Measurements from ENCODE around the gene MINDY4.

MINDY4 gene

DNA sequence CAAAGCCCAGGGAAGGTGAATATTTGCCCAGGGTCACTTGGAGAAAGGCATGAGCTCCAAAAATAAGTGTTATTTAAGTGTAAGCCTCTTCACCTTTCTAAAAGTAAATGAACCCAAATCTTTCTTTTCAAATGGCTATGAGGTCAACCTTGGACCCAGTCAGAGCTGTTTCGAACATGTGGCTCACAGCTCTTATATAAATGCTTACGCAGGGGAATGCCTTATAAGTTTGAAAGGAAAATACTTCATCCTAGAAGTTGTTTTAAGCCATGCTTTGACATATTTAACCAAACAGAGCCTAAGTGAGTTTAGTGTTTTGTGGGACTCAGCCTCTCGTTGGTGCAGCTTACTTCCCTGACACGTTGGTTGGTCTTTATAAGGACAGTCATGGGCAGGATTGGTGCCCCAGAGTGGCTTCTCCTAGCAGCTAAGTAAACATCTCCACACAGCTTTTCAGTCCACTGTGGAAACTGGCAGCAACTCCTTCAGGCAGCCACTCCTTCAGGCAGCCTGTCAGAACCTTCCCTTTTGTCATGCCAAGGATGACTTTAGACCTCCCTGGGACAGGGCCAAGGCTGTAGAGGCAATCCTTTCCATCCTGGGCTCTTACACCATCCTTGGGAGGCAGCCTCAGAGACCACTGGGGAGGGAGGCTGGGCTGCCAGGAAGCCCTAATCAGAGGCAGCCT is 43.6 kb downstream of the MINDY4 start:
- TF ChIP-seq EP300 (IDR thresholded peaks at IDR 0.05; ENCODE audit: borderline replicate concordance): no peak
- no peak for TF ChIP-seq TAF1 (IDR thresholded peaks at IDR 0.05; ENCODE audit: low read depth)
- no peak for TF ChIP-seq RAD21 (IDR thresholded peaks at IDR 0.05; ENCODE audit: low read depth)
- no peak for TF ChIP-seq FOXM1 (IDR thresholded peaks at IDR 0.05; ENCODE audit: borderline replicate concordance, low read depth)
- no peak for TF ChIP-seq TEAD4 (IDR thresholded peaks at IDR 0.05)
- no peak for TF ChIP-seq CREB1 (IDR thresholded peaks at IDR 0.05; ENCODE audit: low read depth)
- TF ChIP-seq EGR1 (IDR thresholded peaks at IDR 0.05): no peak
- TF ChIP-seq CEBPB (IDR thresholded peaks at IDR 0.05): no peak
- TF ChIP-seq ZBTB7A (IDR thresholded peaks at IDR 0.05; ENCODE audit: low read depth): no peak
- TF ChIP-seq, protein P1, sequence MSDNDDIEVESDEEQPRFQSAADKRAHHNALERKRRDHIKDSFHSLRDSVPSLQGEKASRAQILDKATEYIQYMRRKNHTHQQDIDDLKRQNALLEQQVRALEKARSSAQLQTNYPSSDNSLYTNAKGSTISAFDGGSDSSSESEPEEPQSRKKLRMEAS (IDR thresholded peaks at IDR 0.05): no peak
- no peak for TF ChIP-seq NFIC (IDR thresholded peaks at IDR 0.05)
- TF ChIP-seq YY1 (IDR thresholded peaks at IDR 0.05; ENCODE audit: low read depth): no peak
- TF ChIP-seq, protein P2, sequence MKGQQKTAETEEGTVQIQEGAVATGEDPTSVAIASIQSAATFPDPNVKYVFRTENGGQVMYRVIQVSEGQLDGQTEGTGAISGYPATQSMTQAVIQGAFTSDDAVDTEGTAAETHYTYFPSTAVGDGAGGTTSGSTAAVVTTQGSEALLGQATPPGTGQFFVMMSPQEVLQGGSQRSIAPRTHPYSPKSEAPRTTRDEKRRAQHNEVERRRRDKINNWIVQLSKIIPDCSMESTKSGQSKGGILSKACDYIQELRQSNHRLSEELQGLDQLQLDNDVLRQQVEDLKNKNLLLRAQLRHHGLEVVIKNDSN (IDR thresholded peaks at IDR 0.05): no peak
- TF ChIP-seq, protein P3, sequence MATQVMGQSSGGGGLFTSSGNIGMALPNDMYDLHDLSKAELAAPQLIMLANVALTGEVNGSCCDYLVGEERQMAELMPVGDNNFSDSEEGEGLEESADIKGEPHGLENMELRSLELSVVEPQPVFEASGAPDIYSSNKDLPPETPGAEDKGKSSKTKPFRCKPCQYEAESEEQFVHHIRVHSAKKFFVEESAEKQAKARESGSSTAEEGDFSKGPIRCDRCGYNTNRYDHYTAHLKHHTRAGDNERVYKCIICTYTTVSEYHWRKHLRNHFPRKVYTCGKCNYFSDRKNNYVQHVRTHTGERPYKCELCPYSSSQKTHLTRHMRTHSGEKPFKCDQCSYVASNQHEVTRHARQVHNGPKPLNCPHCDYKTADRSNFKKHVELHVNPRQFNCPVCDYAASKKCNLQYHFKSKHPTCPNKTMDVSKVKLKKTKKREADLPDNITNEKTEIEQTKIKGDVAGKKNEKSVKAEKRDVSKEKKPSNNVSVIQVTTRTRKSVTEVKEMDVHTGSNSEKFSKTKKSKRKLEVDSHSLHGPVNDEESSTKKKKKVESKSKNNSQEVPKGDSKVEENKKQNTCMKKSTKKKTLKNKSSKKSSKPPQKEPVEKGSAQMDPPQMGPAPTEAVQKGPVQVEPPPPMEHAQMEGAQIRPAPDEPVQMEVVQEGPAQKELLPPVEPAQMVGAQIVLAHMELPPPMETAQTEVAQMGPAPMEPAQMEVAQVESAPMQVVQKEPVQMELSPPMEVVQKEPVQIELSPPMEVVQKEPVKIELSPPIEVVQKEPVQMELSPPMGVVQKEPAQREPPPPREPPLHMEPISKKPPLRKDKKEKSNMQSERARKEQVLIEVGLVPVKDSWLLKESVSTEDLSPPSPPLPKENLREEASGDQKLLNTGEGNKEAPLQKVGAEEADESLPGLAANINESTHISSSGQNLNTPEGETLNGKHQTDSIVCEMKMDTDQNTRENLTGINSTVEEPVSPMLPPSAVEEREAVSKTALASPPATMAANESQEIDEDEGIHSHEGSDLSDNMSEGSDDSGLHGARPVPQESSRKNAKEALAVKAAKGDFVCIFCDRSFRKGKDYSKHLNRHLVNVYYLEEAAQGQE (IDR thresholded peaks at IDR 0.05; ENCODE audit: low read depth): no peak
- no peak for TF ChIP-seq TCF12 (IDR thresholded peaks at IDR 0.05; ENCODE audit: low read depth)

DNA sequence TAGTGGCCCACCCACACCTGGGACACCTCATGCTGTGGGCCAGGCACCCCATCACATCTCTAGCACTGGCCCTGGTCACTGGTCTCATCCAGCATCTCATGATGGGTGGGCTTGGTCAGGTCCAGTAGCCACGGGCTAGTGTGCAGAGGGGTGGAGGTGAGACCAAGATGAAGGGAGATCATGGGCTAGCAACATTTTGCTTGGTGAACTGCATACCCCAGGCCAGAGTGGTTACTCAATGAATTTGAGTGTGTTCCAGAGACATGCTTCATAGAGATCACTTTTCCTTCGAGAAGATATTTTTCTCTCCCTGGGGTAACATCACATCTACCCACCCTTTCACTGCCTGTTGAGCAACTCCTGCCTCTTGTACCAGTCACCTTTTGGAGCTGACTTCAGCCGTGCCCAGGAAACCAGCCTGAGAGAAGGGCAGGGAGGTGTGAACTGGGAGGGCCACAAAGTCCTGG is 44.2 kb downstream of the MINDY4 start:
- TF ChIP-seq CEBPB (IDR thresholded peaks at IDR 0.05) (no peak), NFIC (IDR thresholded peaks at IDR 0.05) (no peak), YY1 (IDR thresholded peaks at IDR 0.05; ENCODE audit: low read depth) (no peak), FOXM1 (IDR thresholded peaks at IDR 0.05; ENCODE audit: borderline replicate concordance, low read depth) (no peak), ZBTB7A (IDR thresholded peaks at IDR 0.05; ENCODE audit: low read depth) (no peak), EP300 (IDR thresholded peaks at IDR 0.05; ENCODE audit: borderline replicate concordance) (no peak), TCF12 (IDR thresholded peaks at IDR 0.05; ENCODE audit: low read depth) (no peak)

DNA sequence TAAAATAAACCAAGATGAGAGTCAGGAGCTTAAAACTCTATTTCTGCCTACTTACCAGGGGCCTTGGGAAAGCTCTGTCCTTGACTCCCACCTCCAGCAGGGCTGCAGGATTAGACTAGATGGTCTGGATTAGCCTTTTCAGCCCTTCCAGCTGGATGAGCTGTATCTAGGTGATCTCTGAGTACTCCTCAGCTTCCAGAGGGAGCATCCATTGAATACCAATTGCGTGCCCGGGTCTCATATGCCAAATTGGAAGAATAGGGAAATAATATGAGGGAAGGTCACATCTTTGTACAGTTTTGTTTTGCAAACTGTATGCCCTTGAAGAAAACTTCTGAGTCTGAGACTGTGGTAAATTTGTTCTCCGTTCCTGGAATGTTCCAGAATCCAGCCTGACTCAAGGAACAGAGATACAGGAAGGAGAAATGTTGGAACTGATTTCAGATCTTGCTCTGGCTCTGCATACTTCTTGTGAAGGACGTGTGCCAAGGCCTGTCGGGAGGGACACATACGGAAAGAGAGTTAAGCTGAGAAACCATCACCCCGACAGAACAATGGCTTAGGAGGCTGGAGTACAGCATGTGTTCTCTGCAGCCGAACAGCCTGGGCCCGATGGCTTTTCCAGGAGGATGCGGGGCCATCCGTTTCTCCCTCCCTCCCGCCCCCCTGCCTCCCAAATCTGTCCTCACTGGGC is 44.9 kb downstream of the MINDY4 start:
- TF ChIP-seq CREB1 (IDR thresholded peaks at IDR 0.05; ENCODE audit: low read depth) (no peak), NFIC (IDR thresholded peaks at IDR 0.05) (no peak), CEBPB (IDR thresholded peaks at IDR 0.05) (no peak), ZBTB7A (IDR thresholded peaks at IDR 0.05; ENCODE audit: low read depth) (no peak), FOXM1 (IDR thresholded peaks at IDR 0.05; ENCODE audit: borderline replicate concordance, low read depth) (no peak), YY1 (IDR thresholded peaks at IDR 0.05; ENCODE audit: low read depth) (no peak), EP300 (IDR thresholded peaks at IDR 0.05; ENCODE audit: borderline replicate concordance) (no peak), TAF1 (IDR thresholded peaks at IDR 0.05; ENCODE audit: low read depth) (no peak), EGR1 (IDR thresholded peaks at IDR 0.05) (no peak), RAD21 (IDR thresholded peaks at IDR 0.05; ENCODE audit: low read depth) (no peak)

DNA sequence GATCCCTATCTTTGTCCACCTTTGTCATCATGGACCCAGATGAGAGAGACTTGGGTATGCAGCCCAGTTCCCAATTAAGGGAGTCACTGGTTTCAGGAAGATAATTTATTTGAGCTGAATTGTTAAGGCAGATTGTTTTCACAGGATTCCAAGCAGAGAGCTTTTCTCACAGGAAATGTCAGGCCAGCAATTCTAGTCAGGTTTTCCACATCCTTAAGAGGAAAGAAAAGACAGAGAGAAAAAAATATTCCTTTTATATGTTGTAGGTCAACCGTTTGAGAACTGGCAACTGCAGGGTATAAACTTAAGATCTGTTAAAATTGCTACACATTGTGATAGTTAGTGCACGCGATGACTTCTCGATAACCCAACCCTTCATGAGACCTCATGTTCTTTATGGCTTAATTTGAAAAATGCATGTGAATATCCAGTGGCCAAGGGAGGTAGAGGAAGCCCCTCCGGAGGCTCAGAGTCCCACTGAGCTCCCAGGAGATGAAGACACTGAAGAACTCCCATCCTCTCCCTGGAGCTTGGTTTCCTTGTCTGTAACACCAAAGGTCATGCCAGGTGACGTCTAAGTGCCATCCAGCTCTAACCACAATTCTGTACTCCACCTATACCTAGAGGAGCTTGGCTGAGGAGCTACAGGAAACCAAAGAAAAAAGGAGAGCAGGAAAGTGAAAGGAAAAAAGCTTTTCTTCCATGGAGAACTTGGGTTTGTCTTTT is 45.6 kb downstream of the MINDY4 start:
- TF ChIP-seq EGR1 (IDR thresholded peaks at IDR 0.05) (no peak), RAD21 (IDR thresholded peaks at IDR 0.05; ENCODE audit: low read depth) (no peak), CREB1 (IDR thresholded peaks at IDR 0.05; ENCODE audit: low read depth) (no peak), ZBTB7A (IDR thresholded peaks at IDR 0.05; ENCODE audit: low read depth) (no peak), FOXM1 (IDR thresholded peaks at IDR 0.05; ENCODE audit: borderline replicate concordance, low read depth) (no peak), TCF12 (IDR thresholded peaks at IDR 0.05; ENCODE audit: low read depth) (no peak), NFIC (IDR thresholded peaks at IDR 0.05) (no peak), CEBPB (IDR thresholded peaks at IDR 0.05) (no peak), TAF1 (IDR thresholded peaks at IDR 0.05; ENCODE audit: low read depth) (no peak), TEAD4 (IDR thresholded peaks at IDR 0.05) (no peak), EP300 (IDR thresholded peaks at IDR 0.05; ENCODE audit: borderline replicate concordance) (no peak), YY1 (IDR thresholded peaks at IDR 0.05; ENCODE audit: low read depth) (no peak)
- TF ChIP-seq, protein P3 (IDR thresholded peaks at IDR 0.05; ENCODE audit: low read depth): no peak
- TF ChIP-seq, protein P1 (IDR thresholded peaks at IDR 0.05): no peak
- TF ChIP-seq, protein P2 (IDR thresholded peaks at IDR 0.05): no peak
